OCI-LY7 (cell line): ENCODE results near the gene MET.

Experiments
- CTCF ChIP-seq: fragments of 200-600 bp; sonication (generic); conservative IDR thresholded peaks from 2 replicates; pipeline ENCODE4 v1.5.1; 2014; ENCODE audit warnings: mild to moderate bottlenecking, antibody characterized with exemption, low read length, moderate library complexity, mixed read lengths
- EZH2phosphoT487 ChIP-seq: fragments of 200-600 bp; sonication (generic); IDR thresholded peaks from 2 replicates; pipeline ENCODE4 v1.6.1; 2018; ENCODE audit warnings: low read depth, borderline replicate concordance, mild to moderate bottlenecking, mixed run types, antibody characterized with exemption, low read length, moderate library complexity, mixed read lengths

- TF ChIP-seq CTCF (no peak), EZH2phosphoT487 (no peak)
These were observed 7.5 kb downstream of the MET start for GRCh38 chr7:116679500-116679899.
